HG02885 (cell line): ENCODE measurements around the gene FAIM2.

ENCODE experiments used
- ATAC-seq: cut with Tn5 transposase; IDR thresholded peaks from one replicate; pipeline ENCODE4 v1.9.1; 2021; ENCODE audit warnings: mild to moderate bottlenecking; ENCODE audit not compliant: unreplicated experiment, poor library complexity

FAIM2 gene

DNA sequence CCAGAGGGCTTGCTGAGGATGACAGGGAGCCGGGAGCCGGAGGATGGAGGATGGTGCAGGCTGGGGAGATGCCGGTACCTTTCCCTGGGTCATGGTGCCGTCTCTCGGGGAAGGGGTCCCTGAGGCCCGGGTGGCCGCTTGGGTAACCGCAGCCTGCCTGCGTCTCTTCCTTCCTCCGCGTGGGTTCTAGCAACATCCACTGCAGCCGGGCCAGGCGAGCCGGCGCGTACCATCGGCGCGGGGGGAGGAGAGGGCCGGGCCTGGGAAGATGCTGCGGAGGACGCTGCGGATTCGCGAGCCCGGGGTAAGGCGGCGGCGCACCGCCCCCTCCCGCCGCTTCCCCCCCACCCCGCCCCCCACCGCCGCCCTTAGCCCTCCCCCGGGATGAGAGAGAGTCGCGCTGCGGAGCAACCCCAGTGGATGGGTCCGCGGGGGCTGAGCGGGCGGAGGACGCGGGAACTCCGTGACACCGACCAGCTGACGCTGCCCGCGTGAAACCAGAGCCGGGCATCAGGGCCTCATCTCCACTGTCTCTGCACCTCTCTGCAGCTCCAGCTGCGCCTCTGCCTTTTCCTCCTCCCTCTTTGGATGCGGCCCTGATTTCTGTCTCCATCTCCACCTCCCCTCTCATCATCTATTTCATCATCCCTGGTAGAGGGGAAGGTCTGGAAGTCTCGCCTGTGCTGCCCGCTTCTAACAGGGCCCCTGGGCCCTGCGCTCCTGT lies at the start of gene FAIM2:
Gene FAIM2 (minus strand): TSS at position 201 of the 724 bp plus-strand sequence. CDS start 108 bp downstream, at position 93.
- ATAC-seq = no peak

DNA sequence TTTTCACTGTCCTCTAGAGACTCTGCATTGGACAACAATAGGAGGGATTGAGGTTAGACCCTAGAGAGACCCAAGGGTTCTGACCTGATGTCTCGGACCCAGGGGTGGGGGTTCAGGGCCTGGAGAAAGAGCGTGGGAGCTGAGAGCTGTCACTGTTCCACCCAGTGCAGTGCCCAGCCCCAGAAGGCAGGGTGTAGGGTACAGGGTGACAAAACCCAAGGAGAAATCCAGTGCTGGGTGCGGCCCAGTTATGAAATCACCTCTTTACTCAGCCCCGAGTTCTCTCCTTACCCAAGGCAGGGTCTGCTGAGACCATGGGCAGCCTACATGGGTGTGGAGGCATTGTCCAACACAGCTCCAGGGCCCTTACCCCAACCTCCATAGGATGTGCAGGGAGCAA lies 49.5 kb upstream of the FAIM2 start:
- ATAC-seq = no peak

DNA sequence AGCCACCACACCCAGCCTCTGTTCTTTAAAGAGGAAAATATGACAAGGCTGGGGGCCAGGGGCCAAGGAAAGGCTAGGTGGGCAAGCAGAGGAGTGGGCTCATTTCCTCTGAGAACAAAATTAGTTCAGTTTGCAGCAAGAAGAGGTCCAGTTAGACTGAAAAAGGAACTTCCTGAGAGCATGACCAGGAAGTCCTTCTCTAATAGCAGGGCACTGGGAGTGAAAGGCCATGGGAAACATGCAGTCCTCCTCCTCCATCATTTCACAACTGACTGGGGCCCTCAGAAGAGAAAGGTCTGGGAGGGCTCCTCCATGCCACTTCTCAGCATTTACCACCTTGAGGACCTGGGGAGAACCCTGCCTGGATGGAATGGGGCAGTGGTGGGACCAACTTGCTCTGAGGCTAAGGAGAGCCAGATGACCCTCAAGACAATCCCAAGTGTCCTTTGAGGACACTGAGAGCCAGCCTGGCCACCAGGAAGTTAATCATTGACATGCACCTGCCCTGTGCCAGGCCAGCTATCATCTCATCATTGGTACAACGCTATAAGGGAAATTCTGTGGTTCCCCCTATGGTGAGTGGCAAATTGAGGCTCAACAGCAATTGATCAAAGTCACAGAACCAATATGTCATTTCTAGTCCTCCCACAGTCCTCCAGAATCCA lies 48.8 kb upstream of the FAIM2 start:
- no peak for ATAC-seq

DNA sequence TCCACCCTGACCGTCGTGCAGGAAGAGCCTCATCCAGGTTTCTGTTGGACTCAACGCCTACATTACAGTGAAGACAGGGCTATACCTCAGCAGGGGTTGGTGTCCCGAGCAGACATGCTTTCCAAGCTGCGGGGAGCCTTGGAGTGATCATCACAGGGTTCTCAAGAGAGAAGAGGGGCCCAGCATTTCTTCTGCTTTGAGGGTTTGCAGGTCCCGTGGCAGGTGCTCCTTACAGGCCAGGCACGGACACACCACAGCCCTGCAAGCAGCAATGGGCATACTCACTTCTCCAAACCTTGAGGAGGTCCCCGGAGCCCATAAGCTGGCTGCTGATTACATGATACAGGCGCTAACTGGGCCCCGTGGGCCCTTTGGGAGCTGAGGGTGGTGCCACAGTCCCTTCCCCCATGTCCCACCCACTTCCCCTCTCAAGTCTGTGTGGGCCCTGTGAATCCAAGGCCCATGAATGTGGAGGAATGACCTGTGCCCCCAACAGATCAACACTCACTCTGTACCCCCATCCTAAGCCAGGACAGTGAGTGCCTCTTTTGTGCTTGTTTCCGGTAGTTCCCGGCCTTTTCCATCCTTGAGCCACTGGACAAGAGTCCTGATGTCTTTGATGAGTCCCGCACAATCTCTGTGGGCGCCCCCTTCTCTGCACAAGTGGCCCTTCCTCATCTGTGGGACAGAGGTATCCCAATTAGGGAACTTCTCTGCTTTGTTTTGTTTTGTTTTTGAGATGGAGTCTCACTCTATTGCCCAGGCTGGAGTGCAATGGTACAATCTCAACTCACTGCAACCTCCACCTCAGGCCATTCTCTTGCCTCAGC lies 47.9 kb upstream of the FAIM2 start:
- ATAC-seq = no peak

DNA sequence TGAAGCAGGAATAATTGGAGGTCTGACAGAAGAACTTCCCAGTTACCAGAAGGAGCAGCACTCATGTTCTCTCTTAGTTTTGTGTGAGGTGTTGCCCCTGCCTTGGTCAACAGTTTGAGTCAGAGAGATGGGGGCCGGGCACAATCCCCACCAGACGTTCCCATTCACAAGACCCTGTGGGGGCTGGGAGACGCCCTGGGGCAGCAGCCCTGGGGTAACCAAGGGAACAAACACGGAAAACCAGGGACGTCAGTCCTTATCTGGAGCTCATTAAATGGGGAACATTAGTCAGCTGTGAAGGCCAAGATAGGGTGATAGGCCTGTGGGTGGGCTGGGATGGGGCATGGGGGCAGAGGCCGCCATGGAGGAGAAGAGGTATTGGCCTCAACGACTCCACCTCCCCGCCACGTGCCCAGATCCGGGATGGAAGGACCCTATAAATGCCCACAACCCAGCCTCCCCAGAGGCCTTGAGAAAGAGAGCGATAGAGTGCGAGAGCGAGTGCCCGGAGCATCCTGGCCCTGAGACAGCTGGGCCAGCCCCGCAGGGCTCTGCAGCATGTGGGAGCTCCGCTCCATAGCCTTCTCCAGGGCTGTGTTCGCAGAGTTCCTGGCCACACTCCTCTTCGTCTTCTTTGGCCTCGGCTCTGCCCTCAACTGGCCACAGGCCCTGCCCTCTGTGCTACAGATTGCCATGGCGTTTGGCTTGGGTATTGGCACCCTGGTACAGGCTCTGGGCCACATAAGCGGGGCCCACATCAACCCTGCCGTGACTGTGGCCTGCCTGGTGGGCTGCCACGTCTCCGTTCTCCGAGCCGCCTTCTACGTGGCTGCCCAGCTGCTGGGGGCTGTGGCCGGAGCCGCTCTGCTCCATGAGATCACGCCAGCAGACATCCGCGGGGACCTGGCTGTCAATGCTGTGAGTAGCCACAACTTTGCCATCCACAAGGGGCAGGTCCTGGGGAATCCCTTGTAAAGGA lies 46.9 kb upstream of the FAIM2 start, which contains the start of gene AQP2:
Gene AQP2 (plus strand): TSS at position 465 of the 979 bp plus-strand sequence. CDS start 94 bp downstream, at position 559.
- no peak for ATAC-seq

DNA sequence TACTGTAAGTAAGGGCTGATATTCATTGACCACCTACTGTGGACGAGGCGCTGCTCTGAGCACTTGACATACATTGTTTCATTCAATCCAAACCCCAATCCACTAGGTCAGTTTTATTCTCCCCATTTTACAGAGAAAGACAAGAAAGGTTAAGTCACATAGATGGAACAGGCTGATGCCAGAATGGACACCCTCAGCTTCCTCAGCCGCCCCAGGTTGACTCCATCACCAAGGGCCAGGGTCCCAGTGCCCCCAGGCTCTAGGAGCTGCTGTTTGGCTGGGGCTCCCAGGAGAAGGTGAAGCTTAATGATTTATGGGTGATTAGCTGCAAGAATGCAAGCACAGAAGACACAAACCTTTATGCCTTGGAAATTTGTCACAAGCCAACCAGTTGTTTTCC lies 46.2 kb upstream of the FAIM2 start:
- ATAC-seq = no peak

DNA sequence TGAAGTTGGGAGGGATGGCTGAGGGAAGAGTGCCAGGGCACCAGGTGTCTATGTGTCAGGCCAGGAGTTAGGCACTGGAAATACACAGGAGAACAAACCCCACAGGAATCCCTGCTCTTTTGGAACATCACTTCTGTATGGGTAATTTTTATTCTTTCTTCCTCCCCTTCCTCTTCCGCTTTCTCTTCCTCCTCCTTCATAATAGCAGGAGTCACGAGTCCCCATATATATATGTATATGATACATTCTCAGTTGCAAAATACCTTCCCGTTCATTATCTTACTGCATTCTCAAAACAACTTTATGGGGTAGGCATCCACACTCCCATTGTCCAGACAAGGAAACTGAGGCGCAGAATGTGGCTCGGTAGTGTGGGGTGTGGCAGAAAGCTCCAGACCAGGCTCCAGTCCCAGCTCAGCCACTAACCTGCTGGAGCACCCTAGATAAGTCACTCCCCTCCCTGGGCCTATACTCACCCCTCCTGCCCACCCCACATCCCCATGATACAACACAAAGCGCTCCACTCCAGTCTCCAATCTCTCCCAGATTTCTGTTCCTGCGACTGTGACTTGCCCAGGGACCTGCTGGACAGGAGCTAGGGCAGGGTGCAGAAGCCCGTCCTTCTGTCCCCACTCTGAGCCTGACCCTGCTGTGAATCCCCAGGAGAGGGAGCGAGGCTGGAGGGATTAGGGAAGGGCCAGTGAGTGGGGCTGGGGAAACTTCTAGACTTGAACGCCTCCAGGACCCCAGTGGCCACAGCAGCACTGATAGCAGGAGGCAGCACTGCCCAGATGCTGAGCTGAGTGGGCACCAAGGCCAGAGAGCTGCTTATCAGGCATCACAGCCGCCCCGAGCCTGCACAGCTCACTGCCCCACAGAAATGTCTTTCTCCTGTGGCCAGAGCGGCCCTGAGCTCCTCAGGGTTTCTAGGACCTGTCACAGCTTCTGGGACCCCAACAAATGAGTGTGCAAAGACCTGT lies 45.5 kb upstream of the FAIM2 start:
- ATAC-seq = no peak

DNA sequence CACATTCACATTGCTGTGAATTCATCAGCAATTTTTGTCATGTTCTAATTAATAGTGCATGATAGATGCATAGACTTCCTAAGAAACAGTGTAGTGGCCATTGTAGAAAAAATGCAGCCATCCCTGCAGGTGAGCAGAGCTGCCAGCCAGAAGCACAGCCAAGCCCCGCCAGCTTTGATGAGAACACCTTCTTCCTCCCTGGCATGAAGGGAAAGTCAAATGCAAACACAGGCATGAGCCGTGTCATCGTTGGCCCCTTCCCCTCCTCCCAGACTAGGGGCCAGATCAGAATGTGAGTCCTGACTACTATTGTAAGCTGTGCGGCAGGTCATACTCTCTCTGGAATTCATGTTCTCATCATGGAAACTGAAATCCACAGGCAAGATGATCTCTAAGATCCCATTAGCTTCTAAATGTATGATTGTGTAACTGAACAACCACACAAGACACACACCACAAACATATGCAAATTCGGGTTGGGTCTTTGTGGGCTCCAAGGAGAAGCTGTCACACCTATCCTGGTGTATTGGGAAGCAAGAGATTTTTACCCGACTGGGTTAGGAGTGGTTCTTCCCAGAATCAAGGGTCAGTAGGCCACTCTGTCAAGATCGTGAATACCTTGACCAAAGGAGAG lies 44.0 kb upstream of the FAIM2 start:
- ATAC-seq = no peak

DNA sequence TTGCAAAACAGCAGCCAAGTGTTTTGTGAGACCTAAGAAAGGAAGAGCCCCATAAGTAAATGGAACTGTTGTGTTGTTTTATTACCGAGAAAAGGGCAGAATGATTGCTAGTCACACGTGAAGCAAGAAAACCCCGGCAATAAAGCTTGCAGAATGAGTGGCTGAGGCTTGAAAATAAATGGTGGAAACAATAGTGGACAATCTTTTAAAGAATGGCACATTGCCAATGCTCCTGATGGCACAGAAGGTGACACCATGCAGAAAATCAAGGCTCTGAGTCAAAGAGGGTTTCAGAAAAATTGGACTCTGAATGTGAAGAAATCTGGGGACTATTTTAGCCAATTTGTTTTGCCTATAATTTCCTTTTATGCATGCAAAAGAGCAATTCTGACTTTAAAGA lies 42.8 kb upstream of the FAIM2 start:
- no peak for ATAC-seq

DNA sequence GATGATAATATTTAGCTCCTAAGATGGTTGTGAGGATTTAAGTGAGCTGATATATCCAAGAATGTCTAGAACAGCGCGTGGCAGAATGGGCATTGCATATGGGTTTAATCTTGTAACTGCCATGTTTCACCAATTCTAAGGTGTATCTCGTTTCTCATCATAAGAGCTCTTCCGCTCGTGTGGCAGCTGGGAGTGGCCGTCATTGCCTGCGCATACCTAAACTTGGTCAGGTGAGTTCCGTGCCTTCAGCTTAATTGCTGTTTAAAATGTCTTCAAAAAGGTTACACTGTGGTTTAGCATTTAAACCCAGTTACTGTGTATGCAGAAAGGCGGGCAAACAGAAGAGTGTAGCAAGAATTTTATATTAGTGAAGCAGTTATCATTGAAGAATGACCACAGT lies 42.4 kb upstream of the FAIM2 start:
- no peak for ATAC-seq

DNA sequence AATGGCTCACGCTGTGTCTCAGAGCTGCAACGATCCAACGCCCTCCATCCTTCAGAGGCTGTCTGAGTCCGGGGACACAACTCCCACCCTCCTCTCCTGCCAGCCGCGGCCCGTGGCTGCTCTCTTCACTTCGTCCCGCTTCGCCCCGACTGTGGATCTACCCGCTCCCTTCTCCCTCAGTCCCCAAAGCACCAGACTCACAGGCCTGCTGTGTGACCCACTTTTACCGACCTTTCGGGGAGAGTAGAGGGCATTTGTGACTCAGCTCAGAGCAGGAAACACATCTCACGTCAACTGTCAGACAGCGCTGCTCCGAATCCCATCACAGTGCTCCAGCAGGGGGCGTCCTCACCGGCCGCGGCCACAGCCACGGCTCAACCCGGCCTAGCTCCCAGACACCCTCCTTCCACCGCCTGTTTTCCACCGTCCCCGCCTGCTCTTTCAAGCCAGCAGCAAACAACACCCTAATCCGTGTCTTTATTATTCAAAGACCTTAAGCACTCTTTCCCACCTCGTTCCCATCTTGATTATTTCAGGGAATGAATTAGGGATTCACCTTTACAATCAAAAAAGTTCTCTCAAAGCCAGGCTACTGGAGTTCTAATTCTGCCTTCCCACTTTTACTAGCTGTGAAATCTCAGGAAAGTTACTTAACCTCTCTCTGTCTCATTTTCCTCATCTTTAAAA lies 41.8 kb upstream of the FAIM2 start:
- peak; percentile 82 for ATAC-seq

DNA sequence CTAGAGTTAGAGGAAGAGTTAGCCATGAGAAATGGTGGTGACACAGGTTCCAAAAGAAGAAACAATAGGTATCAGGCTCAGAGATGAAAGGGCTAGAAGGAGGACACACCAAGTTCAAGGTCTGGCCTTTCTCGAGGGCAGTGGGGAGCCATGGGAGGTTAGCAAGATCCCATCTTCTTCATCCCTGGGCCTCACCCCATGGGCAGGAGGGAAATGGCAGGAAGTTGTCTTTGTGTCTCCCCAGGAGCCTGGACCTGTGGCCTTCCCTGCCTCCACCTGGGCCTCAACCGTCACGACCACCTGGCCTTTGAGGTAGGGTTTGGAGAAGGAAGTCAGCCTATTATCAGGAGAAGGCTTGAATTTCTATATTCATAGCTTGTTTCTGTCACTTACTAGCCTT lies 41.0 kb upstream of the FAIM2 start:
- no peak for ATAC-seq

DNA sequence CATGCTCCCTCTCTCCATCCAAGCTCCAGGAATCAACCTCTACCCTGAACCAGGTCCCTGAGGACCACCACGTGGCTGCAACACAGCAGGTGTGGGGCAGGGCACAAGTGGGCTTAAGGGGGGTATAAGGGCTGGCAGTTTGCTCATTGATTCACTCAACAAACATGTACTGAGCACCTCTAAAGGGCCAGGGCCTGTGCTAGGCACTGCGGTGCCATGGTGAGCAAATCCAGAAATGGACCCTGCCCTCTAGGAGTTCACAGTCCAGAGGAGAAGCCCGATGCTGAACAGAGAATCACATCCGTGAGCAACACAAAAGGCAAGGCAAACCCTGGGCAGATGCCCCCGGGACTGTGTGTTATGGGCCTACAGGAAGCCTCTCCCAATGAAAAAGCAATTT lies 40.3 kb upstream of the FAIM2 start:
- ATAC-seq = no peak

DNA sequence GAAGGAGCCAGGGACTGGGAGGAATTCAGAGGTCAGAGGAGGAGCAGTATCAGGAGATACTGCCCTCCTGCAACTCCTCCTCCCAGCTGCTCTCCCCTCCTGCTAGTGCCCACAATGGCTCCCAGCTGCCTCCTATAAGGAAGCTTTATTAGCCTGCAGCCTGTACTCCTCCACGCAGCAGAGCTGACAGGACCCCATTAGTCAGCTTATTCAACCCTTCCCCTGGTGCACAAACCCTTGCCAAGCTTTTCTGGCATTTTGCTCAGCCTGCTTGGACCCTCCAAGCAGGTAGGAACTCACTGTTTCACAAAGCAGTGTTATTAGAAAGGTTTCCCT lies 39.9 kb upstream of the FAIM2 start:
- ATAC-seq = no peak

DNA sequence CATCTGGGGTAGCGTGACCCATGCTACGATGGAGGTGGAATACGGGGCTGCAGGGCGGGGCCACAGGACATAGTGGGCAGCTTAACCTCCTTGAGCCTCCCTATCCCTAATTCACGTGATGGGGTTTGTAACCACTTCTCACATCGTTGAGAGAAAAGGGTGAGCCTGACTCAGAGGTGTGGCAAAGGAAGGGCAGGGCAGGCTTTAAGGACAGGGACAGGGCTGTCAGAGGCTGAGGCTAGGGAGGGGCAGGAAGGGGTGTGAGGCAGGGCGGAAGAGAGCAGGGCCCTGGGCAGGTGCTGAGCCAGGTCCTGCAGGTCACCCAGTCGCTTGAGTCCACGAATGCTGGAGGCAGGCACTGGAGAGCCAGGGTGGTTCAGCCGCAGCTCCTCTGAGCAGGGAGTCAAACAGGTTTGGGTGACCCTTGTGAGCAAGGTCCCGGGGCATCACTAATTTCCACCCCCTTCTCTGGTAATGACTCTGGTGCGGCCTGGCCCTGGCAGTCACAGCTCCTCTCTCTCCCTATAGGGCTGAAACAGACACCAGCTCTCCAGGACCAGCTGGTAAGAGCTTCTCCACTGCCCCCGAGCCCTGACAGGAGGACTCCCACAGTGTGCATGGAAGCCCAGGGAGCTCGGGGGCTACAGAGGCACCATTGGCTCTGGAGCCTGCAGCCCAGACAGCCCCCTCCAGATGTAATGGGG lies 39.4 kb upstream of the FAIM2 start:
- ATAC-seq = no peak

DNA sequence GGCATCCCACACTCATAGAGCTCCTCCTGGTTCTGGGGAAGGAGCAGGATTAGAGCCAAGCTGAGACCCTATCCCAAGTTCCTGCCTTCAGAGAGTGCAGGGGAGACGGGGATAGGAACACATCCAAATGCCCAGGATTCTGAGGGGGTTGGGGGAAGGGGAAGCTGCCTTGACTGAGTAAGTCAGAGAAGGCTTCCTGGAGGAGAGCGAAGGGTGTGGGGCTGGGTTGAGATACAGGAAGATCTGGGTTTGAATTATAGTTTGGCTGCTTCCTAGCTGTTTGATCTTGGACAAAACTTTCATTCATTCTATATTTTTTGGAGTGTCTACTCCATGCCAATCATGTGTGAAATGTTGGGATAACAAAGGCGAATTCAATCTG lies 38.8 kb upstream of the FAIM2 start:
- no peak for ATAC-seq
